Tongue (tissue), 2 donors: ENCODE data around the gene ARHGAP18. TPM values are rescaled to one million over a fixed set of nuclear protein-coding genes. Genes with fewer than 3 reads are reported as not detected.

Experiments used
- DNase-seq: peaks from one replicate; pipeline ENCODE4 v3.0.0-alpha.2; 2015
- total RNA-seq: library from RNA; depleted of rRNA; stranded (reverse); fragments of >200 nt; gene quantifications from one replicate; pipeline ENCODE4 v1.2.3, GENCODE V29; 2014

Gene ARHGAP18
- total RNA-seq, 1 donor from 2014 or later, result 19.1 TPM

GRCh38 chr6:129691043-129691640 is 18.8 kb downstream of the ARHGAP18 start:
- DNase-seq, result no peak

- no peak for DNase-seq
Observed at GRCh38 chr6:129686941-129687627, 22.9 kb downstream of the ARHGAP18 start.

- DNase-seq, result no peak
Observed at GRCh38 chr6:129685662-129686031, 24.3 kb downstream of the ARHGAP18 start.

GRCh38 chr6:129684903-129685661 is 24.9 kb downstream of the ARHGAP18 start:
- DNase-seq, result no peak

- DNase-seq, result no peak
Observed at GRCh38 chr6:129684323-129684884, 25.6 kb downstream of the ARHGAP18 start.

GRCh38 chr6:129683601-129684322 is 26.2 kb downstream of the ARHGAP18 start:
- DNase-seq, result peak; percentile 52

GRCh38 chr6:129681913-129682205 is 28.1 kb downstream of the ARHGAP18 start:
- no peak for DNase-seq

GRCh38 chr6:129680633-129681032 is 29.3 kb downstream of the ARHGAP18 start:
- DNase-seq, result no peak

- no peak for DNase-seq
Observed at GRCh38 chr6:129679758-129680157, 30.2 kb downstream of the ARHGAP18 start.

GRCh38 chr6:129679275-129679674 is 30.7 kb downstream of the ARHGAP18 start:
- DNase-seq, result no peak

GRCh38 chr6:129678463-129678862 is 31.5 kb downstream of the ARHGAP18 start:
- DNase-seq, result no peak

- no peak for DNase-seq
Observed at GRCh38 chr6:129677620-129678325, 32.2 kb downstream of the ARHGAP18 start.

- DNase-seq, result no peak
Observed at GRCh38 chr6:129675669-129676472, 34.1 kb downstream of the ARHGAP18 start.

- no peak for DNase-seq
Observed at GRCh38 chr6:129673748-129674147, 36.2 kb downstream of the ARHGAP18 start.

- peak; percentile 46 for DNase-seq
Observed at GRCh38 chr6:129672881-129673631, 36.9 kb downstream of the ARHGAP18 start.

- DNase-seq, result no peak
Observed at GRCh38 chr6:129672341-129672682, 37.7 kb downstream of the ARHGAP18 start.

GRCh38 chr6:129671442-129672340 is 38.3 kb downstream of the ARHGAP18 start:
- no peak for DNase-seq

GRCh38 chr6:129670634-129671033 is 39.3 kb downstream of the ARHGAP18 start:
- no peak for DNase-seq

GRCh38 chr6:129667621-129668020 is 42.4 kb downstream of the ARHGAP18 start:
- DNase-seq, result no peak
